Keratinocyte (primary cell): ENCODE data around the gene YPEL1. TPM values are rescaled to one million over a fixed set of nuclear protein-coding genes. Genes with fewer than 3 reads are reported as not detected.

Experiments used
- DNase-seq: peaks from one replicate; pipeline ENCODE4 v3.0.0-alpha.2; 2011; ENCODE audit warnings: low read depth, missing footprints, low spot score
- FAIRE-seq: peaks from 2 replicates; lab custom pipeline; 2011; peaks lifted over from hg19 to GRCh38; lab: Jason Lieb, UNC
- H2AFZ ChIP-seq: 2 replicates; pipeline ENCODE4 v1.6.0; 2012; ENCODE audit warnings: low read length, control low read depth, inconsistent platforms; ENCODE audit not compliant: control insufficient read depth
- H3K27ac ChIP-seq: 2 replicates; pipeline ENCODE4 v1.5.1; 2011; ENCODE audit warnings: low read length; ENCODE audit not compliant: control insufficient read depth, insufficient read depth
- H3K27me3 ChIP-seq: 3 replicates; pipeline ENCODE4 v1.6.0; 2011; ENCODE audit warnings: low read length; ENCODE audit not compliant: control insufficient read depth, insufficient read depth; ENCODE audit errors: extremely low read depth
- H3K36me3 ChIP-seq, 2 experiments: 2 replicates in 1 of 2; 3 replicates in 1 of 2; pipeline ENCODE4 v1.5.1; 2011; ENCODE audit warnings: low read length in 2 of 2, mild to moderate bottlenecking in 1 of 2; ENCODE audit not compliant: control insufficient read depth in 2 of 2, insufficient read depth in 2 of 2; ENCODE audit errors: extremely low read depth in 1 of 2
- H3K4me1 ChIP-seq: 3 replicates; pipeline ENCODE4 v1.5.1; 2011; ENCODE audit warnings: low read length; ENCODE audit not compliant: control insufficient read depth, insufficient read depth; ENCODE audit errors: extremely low read depth
- H3K4me2 ChIP-seq: 3 replicates; pipeline ENCODE4 v1.6.0; 2011; ENCODE audit warnings: low read depth, low read length; ENCODE audit not compliant: control insufficient read depth, insufficient read depth; ENCODE audit errors: extremely low read depth
- H3K4me3 ChIP-seq, 3 experiments: fragments of 200-600 bp in 1 of 3; sonication (generic) in 1 of 3; 2 replicates in 2 of 3; 3 replicates in 1 of 3; pipeline ENCODE4 v1.5.1; 2011 to 2016; ENCODE audit warnings: low read length in 3 of 3, mild to moderate bottlenecking in 3 of 3, control low read depth in 2 of 3, inconsistent platforms in 1 of 3, low read depth in 1 of 3, mixed read lengths in 1 of 3, mixed run types in 1 of 3, moderate library complexity in 1 of 3; ENCODE audit not compliant: control insufficient read depth in 2 of 3, insufficient read depth in 2 of 3; ENCODE audit errors: extremely low read depth in 1 of 3
- H3K79me2 ChIP-seq: 2 replicates; pipeline ENCODE4 v1.6.0; 2012; ENCODE audit warnings: low read length; ENCODE audit not compliant: control insufficient read depth, insufficient read depth
- H3K9ac ChIP-seq: 3 replicates; pipeline ENCODE4 v1.6.0; 2011; ENCODE audit warnings: low read length; ENCODE audit not compliant: control insufficient read depth, insufficient read depth; ENCODE audit errors: extremely low read depth
- H3K9me1 ChIP-seq: 3 replicates; pipeline ENCODE4 v1.6.0; 2011; ENCODE audit warnings: low read length; ENCODE audit not compliant: control insufficient read depth, insufficient read depth; ENCODE audit errors: extremely low read depth
- H3K9me3 ChIP-seq: 2 replicates; pipeline ENCODE4 v1.5.1; 2012; ENCODE audit warnings: low read depth, low read length; ENCODE audit not compliant: control insufficient read depth
- H4K20me1 ChIP-seq: 3 replicates; pipeline ENCODE4 v1.6.0; 2011; ENCODE audit warnings: low read length; ENCODE audit not compliant: control insufficient read depth, insufficient read depth; ENCODE audit errors: extremely low read depth
- EZH2 ChIP-seq: IDR thresholded peaks from one replicate; pipeline ENCODE4 v1.6.1; 2012; ENCODE audit warnings: inconsistent platforms, mild to moderate bottlenecking, low read length, moderate library complexity
- dilution Hi-C: fragments of 300-500 bp; cut with MboI; formaldehyde crosslinking; loops from one replicate; pipeline ENCODE4 v1.7.0; 2020; ENCODE audit warnings: low sequenced_read_pairs; ENCODE audit not compliant: extremely low pct_ligation_motif_present
- polyA plus RNA-seq, 5 experiments: library from polyadenylated mRNA; depleted of rRNA in 3 of 5; stranded (reverse) in 3 of 5; stranded (forward) in 1 of 5; unstranded in 1 of 5; fragments of >200 nt; gene quantifications; 1 replicate in 1 of 5; 2 replicates in 3 of 5; 3 replicates in 1 of 5; pipeline versions ENCODE4 v1.2.1 to v1.2.3, GENCODE V29; 2011 to 2012; ENCODE audit warnings: missing spikeins in 2 of 5, low read depth in 1 of 5, low replicate concordance in 1 of 5
- TF ChIP-seq, protein P1 (sequence below), 3 experiments: IDR thresholded peaks in 1 of 3; conservative IDR thresholded peaks in 1 of 3; optimal IDR thresholded peaks in 1 of 3; 2 replicates in 2 of 3; 3 replicates in 1 of 3; pipeline versions ENCODE3 to v1.5.1; 2011; ENCODE audit warnings: low read length in 3 of 3, mild to moderate bottlenecking in 3 of 3, moderate library complexity in 2 of 3, control low read depth in 1 of 3, inconsistent platforms in 1 of 3; ENCODE audit not compliant: insufficient read depth in 2 of 3; ENCODE audit errors: extremely low read depth in 1 of 3

The YPEL1 gene
- polyA plus RNA-seq, 1 donor (not counting 4 experiments of a cell fraction or from before 2014, with no cell fraction given) = 0.03 TPM

DNA sequence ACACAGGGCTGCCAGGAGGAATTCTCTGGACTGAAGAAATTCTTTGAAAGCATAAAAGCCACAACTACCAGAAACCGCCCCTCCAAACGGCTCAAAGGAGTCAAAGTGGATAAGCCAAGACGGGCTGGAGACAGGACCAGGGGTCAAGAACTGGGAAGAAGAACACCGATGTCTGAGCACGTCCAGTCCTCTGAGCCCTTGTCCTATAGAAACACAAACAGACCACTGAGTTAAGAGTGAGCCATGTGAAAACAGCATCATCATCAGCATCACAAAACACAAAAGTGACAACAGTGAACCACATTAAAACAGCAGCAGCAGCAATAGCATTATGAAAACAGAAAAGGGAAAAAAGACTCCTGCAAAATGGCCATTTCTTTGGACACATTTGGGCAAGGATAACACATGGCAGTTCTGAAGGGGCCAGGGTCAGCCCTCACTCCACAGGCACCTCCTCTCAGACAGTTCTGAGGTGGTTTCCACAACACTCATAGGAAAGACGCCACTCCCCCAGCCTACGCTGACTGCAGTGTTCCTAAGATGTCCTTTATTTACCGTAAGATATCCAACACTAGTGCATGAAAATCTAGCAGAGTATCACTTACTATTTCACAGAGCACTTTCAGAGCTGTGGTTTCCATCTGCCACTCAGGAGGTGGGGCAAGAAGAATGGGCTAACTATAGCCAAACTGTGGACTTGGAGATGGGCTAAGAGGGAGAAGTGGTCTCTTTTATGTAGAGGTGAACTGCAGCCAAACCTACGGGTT is 28.6 kb upstream of the YPEL1 start:
- no peak overlapping the region for H3K27ac ChIP-seq
- H3K9me3 ChIP-seq = no peaks in the 10 kb centered on the region
- no peak overlapping the region for H3K9ac ChIP-seq
- H3K27me3 ChIP-seq = no peaks in the 10 kb centered on the region
- no peak for TF ChIP-seq EZH2
- TF ChIP-seq, protein P1, sequence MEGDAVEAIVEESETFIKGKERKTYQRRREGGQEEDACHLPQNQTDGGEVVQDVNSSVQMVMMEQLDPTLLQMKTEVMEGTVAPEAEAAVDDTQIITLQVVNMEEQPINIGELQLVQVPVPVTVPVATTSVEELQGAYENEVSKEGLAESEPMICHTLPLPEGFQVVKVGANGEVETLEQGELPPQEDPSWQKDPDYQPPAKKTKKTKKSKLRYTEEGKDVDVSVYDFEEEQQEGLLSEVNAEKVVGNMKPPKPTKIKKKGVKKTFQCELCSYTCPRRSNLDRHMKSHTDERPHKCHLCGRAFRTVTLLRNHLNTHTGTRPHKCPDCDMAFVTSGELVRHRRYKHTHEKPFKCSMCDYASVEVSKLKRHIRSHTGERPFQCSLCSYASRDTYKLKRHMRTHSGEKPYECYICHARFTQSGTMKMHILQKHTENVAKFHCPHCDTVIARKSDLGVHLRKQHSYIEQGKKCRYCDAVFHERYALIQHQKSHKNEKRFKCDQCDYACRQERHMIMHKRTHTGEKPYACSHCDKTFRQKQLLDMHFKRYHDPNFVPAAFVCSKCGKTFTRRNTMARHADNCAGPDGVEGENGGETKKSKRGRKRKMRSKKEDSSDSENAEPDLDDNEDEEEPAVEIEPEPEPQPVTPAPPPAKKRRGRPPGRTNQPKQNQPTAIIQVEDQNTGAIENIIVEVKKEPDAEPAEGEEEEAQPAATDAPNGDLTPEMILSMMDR (optimal IDR thresholded peaks at IDR 0.05 in 1 of 3, IDR thresholded peaks at IDR 0.05 in 1 of 3, conservative IDR thresholded peaks at IDR 0.05 in 1 of 3; ENCODE audit: extremely low read depth in 1 of 3, insufficient read depth in 2 of 3, low read length in 3 of 3) = no peak
- dilution Hi-C loops = no loop called here
- no peaks in the 10 kb centered on the region for H3K9me1 ChIP-seq
- FAIRE-seq = no peak
- H3K4me3 ChIP-seq = no peak overlapping the region
- H2AFZ ChIP-seq = no peak overlapping the region
- H3K4me2 ChIP-seq = no peak overlapping the region
- no peak for DNase-seq
- peaks cover 10% of the 10 kb centered on the region for H3K4me1 ChIP-seq
- H3K79me2 ChIP-seq = no peaks in the 10 kb centered on the region
- peaks cover 30 to 33% of the 10 kb centered on the region in 2 experiments for H3K36me3 ChIP-seq
- no peaks in the 10 kb centered on the region for H4K20me1 ChIP-seq

DNA sequence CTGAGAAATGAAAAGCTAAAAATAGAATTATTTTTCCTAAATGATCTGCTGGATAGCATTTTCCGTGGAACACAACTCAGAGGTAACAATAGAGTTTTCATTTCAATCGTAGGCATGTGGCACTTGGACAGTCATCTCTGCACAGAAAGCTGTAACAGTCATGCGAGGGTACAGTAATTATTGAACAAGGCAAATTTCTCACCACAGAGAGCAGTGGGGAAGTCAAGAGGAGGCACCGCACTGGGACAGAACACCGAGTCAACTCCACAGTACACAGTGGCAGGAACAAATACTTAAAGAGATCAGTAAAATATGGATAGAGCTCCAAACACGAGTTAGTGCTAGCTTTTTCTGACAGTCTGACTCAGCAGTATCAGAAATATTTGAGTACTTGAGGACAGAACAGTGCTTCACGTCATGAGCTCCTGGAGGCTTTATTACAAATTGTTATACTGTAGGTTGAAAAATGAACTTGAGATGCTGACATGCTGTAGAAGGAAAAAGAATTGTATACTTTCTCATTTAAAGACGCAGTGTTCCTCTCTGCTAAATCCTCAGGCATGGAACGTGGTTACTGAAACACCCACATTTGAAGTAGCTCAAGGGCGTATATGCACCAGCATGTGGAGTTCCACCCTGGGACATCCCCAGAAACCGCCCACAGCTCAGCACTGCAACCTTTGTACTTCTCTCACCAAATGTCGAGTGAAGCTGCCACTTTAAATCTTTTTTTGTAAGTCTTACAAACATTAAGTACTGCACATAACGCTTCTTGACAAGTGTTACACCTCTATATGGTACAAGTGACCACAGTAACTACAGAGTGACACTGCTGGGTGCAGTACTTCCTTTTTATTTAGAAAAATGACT is 27.4 kb upstream of the YPEL1 start:
- no peaks in the 10 kb centered on the region for H3K27me3 ChIP-seq
- no peaks in the 10 kb centered on the region for H3K79me2 ChIP-seq
- DNase-seq (no peak), FAIRE-seq (no peak)
- H3K36me3 ChIP-seq = peaks cover 31 to 32% of the 10 kb centered on the region in 2 experiments
- H3K4me3 ChIP-seq = no peak overlapping the region
- no peak overlapping the region for H3K9ac ChIP-seq
- TF ChIP-seq, protein P1 (optimal IDR thresholded peaks at IDR 0.05 in 1 of 3, IDR thresholded peaks at IDR 0.05 in 1 of 3, conservative IDR thresholded peaks at IDR 0.05 in 1 of 3; ENCODE audit: extremely low read depth in 1 of 3, insufficient read depth in 2 of 3, low read length in 3 of 3) = no peak
- peaks cover 10% of the 10 kb centered on the region for H3K4me1 ChIP-seq
- no peak overlapping the region for H2AFZ ChIP-seq
- H3K4me2 ChIP-seq = no peak overlapping the region
- dilution Hi-C loops = no loop called here
- H3K27ac ChIP-seq = no peak overlapping the region
- no peaks in the 10 kb centered on the region for H3K9me3 ChIP-seq
- H4K20me1 ChIP-seq = no peaks in the 10 kb centered on the region
- no peaks in the 10 kb centered on the region for H3K9me1 ChIP-seq
